ENCODE results near the gene SPATS2L.

DNA sequence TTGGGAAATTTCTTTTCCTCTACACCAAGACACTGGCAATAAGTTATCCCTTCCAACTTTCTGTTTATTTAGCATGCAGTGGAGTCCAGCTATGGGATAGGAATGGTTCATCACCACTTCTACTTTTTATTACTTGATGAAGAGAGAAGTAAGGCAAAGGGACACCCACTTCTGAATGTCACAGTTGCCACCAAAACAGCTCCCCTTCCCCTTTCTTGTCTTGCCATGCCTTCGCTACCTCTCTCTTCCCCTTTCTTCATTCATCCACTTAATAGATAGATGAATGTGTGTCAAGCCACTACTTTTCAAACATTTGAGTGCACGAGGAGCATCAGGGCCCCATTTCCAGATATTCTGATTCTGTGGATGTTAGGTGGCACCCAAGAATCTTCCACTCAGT lies 143.8 kb downstream of the SPATS2L start:
- TF ChIP-seq, protein P1, sequence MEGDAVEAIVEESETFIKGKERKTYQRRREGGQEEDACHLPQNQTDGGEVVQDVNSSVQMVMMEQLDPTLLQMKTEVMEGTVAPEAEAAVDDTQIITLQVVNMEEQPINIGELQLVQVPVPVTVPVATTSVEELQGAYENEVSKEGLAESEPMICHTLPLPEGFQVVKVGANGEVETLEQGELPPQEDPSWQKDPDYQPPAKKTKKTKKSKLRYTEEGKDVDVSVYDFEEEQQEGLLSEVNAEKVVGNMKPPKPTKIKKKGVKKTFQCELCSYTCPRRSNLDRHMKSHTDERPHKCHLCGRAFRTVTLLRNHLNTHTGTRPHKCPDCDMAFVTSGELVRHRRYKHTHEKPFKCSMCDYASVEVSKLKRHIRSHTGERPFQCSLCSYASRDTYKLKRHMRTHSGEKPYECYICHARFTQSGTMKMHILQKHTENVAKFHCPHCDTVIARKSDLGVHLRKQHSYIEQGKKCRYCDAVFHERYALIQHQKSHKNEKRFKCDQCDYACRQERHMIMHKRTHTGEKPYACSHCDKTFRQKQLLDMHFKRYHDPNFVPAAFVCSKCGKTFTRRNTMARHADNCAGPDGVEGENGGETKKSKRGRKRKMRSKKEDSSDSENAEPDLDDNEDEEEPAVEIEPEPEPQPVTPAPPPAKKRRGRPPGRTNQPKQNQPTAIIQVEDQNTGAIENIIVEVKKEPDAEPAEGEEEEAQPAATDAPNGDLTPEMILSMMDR (IDR thresholded peaks at IDR 0.05): no peak
- no peak for TF ChIP-seq EZH2 (IDR thresholded peaks at IDR 0.05; ENCODE audit: borderline replicate concordance, insufficient read depth, low read depth, low read length, poor library complexity, severe bottlenecking)
